Measurements from ENCODE around the gene LHFPL2. TPM values are rescaled to one million over a fixed set of nuclear protein-coding genes. Genes with fewer than 3 reads are reported as not detected.

Gene LHFPL2
- total RNA-seq, 1 experiment from 2014 or later, result 49.7 TPM

- Histone ChIP-seq H3K4me3 (ENCODE audit: low read depth, low read length) (no peak overlapping the region), H3K4me1 (peaks cover 9% of the 10 kb centered on the region; the same call in 1 of the 2 replicates), H3K27me3 (replicated peaks; ENCODE audit: control insufficient read depth, insufficient read depth, low read length) (no peaks in the 10 kb centered on the region), H3K9me3 (0 out of 2 replicates have a peak, but pooled peaks cover 7% of the 10 kb centered on the region), H3K36me3 (ENCODE audit: control insufficient read depth, insufficient read depth, low read length) (no peaks in the 10 kb centered on the region; the same call in 1 of the 2 replicates)
- peaks cover 15% of the 10 kb centered on the region for H3K36me3 Mint-ChIP-seq (ENCODE audit: insufficient read depth, unreplicated experiment)
- BruUV-seq (replicated peaks), result no TSS peak
- peaks cover 20% of the 10 kb centered on the region for H3K4me1 Mint-ChIP-seq (ENCODE audit: low read depth, unreplicated experiment)
- no peak for DNase-seq
- no peak overlapping the region for H3K4me3 Mint-ChIP-seq (ENCODE audit: unreplicated experiment)
- TF ChIP-seq, protein P1, sequence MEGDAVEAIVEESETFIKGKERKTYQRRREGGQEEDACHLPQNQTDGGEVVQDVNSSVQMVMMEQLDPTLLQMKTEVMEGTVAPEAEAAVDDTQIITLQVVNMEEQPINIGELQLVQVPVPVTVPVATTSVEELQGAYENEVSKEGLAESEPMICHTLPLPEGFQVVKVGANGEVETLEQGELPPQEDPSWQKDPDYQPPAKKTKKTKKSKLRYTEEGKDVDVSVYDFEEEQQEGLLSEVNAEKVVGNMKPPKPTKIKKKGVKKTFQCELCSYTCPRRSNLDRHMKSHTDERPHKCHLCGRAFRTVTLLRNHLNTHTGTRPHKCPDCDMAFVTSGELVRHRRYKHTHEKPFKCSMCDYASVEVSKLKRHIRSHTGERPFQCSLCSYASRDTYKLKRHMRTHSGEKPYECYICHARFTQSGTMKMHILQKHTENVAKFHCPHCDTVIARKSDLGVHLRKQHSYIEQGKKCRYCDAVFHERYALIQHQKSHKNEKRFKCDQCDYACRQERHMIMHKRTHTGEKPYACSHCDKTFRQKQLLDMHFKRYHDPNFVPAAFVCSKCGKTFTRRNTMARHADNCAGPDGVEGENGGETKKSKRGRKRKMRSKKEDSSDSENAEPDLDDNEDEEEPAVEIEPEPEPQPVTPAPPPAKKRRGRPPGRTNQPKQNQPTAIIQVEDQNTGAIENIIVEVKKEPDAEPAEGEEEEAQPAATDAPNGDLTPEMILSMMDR (IDR thresholded peaks at IDR 0.05; ENCODE audit: insufficient read depth in 1 of 2, low read depth in 1 of 2, low read length in 1 of 2, severe bottlenecking in 1 of 2, unreplicated experiment in 1 of 2), result no peak
- ChIA-PET POLR2A (interaction anchor here (0.5 kb wide), 1 partner anchor 49 kb away, joined by 4 read pairs; no protein-coding TSS in a partner anchor), CTCF (interaction anchor here (0.7 kb wide), 1 partner anchor 19 kb away, joined by 3 read pairs; no protein-coding TSS in a partner anchor)
- intact Hi-C loops (cut with micrococcal nuclease; ENCODE audit: unreplicated experiment), result no loop called here
- H3K27me3 Mint-ChIP-seq (ENCODE audit: insufficient read depth, unreplicated experiment), result no peaks in the 10 kb centered on the region
- no peaks in the 10 kb centered on the region for H3K9me3 Mint-ChIP-seq (ENCODE audit: unreplicated experiment)
- H3K27ac Mint-ChIP-seq (ENCODE audit: unreplicated experiment), result no peak overlapping the region
Observed at GRCh38 chr5:78567617-78568016, 81.0 kb downstream of the LHFPL2 start.

DNA sequence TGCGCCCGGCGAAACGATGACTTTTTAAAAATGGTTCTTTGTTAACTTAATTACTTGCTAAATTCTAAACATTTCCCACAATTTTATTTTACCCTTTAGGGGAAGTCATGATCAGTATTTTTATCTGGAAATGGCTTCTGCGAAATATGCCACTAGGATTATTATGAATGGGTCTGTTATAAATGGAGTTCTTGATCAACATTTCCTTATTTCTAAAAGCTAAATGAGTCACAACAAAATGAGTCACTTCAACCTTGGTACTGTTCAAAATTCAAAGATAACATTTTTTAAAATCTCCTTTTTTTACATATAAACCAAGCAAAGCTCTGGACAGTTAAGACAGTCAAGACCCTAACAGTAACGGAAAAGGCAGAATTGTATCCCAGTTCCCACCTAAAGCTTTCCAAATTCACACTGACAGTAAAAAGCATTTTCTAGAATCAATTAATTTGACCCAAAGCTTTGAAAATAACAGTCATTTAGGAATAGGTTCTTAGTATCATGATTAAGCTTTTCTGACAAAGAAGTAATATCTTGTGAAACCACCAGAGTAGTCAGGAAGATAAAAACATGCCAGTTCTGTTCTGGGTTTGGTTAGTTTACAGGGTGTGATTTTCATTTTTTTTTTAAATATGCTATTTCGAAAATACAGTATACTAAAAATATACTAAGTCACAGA is 81.7 kb downstream of the LHFPL2 start:
- POLR2A ChIA-PET, result interaction anchor here (0.5 kb wide), 1 partner anchor 50 kb away, joined by 4 read pairs; no protein-coding TSS in a partner anchor
- peaks cover 18% of the 10 kb centered on the region for H3K4me1 Mint-ChIP-seq (ENCODE audit: low read depth, unreplicated experiment)
- H3K36me3 Mint-ChIP-seq (ENCODE audit: insufficient read depth, unreplicated experiment), result peaks cover 16% of the 10 kb centered on the region
- no peaks in the 10 kb centered on the region for H3K9me3 Mint-ChIP-seq (ENCODE audit: unreplicated experiment)
- intact Hi-C loops (cut with micrococcal nuclease; ENCODE audit: unreplicated experiment), result no loop called here
- Histone ChIP-seq H3K4me1 (peaks cover 9% of the 10 kb centered on the region; the same call in 1 of the 2 replicates), H3K4me3 (ENCODE audit: low read depth, low read length) (no peak overlapping the region), H3K27me3 (replicated peaks; ENCODE audit: control insufficient read depth, insufficient read depth, low read length) (no peaks in the 10 kb centered on the region), H3K9me3 (0 out of 2 replicates have a peak, but pooled peaks cover 7% of the 10 kb centered on the region), H3K36me3 (ENCODE audit: control insufficient read depth, insufficient read depth, low read length) (peaks cover under 1% of the 10 kb centered on the region)
- CTCF ChIA-PET, result interaction anchor here (0.7 kb wide), 1 partner anchor 18 kb away, joined by 3 read pairs; no protein-coding TSS in a partner anchor
- H3K4me3 Mint-ChIP-seq (ENCODE audit: unreplicated experiment), result no peak overlapping the region
- TF ChIP-seq, protein P1 (IDR thresholded peaks at IDR 0.05; ENCODE audit: insufficient read depth in 1 of 2, low read depth in 1 of 2, low read length in 1 of 2, severe bottlenecking in 1 of 2, unreplicated experiment in 1 of 2), result no peak
- no peaks in the 10 kb centered on the region for H3K27me3 Mint-ChIP-seq (ENCODE audit: insufficient read depth, unreplicated experiment)
- no TSS peak for BruUV-seq (replicated peaks)
- no peak for DNase-seq
- no peak overlapping the region for H3K27ac Mint-ChIP-seq (ENCODE audit: unreplicated experiment)

GRCh38 chr5:78565395-78565794 is 83.2 kb downstream of the LHFPL2 start:
- TF ChIP-seq, protein P1 (IDR thresholded peaks at IDR 0.05; ENCODE audit: insufficient read depth in 1 of 2, low read depth in 1 of 2, low read length in 1 of 2, severe bottlenecking in 1 of 2, unreplicated experiment in 1 of 2), result no peak
- BruUV-seq (replicated peaks), result no TSS peak
- Histone ChIP-seq H3K9me3 (0 out of 2 replicates have a peak, but pooled peaks cover 7% of the 10 kb centered on the region), H3K36me3 (ENCODE audit: control insufficient read depth, insufficient read depth, low read length) (peaks cover 1% of the 10 kb centered on the region), H3K4me1 (peaks cover 9% of the 10 kb centered on the region; the same call in 1 of the 2 replicates), H3K4me3 (ENCODE audit: low read depth, low read length) (no peak overlapping the region), H3K27me3 (replicated peaks; ENCODE audit: control insufficient read depth, insufficient read depth, low read length) (no peaks in the 10 kb centered on the region)
- CTCF ChIA-PET, result no interaction called here
- DNase-seq, result no peak
- H3K27me3 Mint-ChIP-seq (ENCODE audit: insufficient read depth, unreplicated experiment), result no peaks in the 10 kb centered on the region
- intact Hi-C loops (cut with micrococcal nuclease; ENCODE audit: unreplicated experiment), result no loop called here
- H3K4me3 Mint-ChIP-seq (ENCODE audit: unreplicated experiment), result no peak overlapping the region
- POLR2A ChIA-PET, result no interaction called here
- H3K4me1 Mint-ChIP-seq (ENCODE audit: low read depth, unreplicated experiment), result peaks cover 6% of the 10 kb centered on the region
- H3K9me3 Mint-ChIP-seq (ENCODE audit: unreplicated experiment), result no peaks in the 10 kb centered on the region
- H3K36me3 Mint-ChIP-seq (ENCODE audit: insufficient read depth, unreplicated experiment), result peaks cover 24% of the 10 kb centered on the region
- H3K27ac Mint-ChIP-seq (ENCODE audit: unreplicated experiment), result no peak overlapping the region

Measured in Caco-2 (cell line).